ENCODE measurements around the gene MEAF6. TPM values are rescaled to one million over a fixed set of nuclear protein-coding genes. Genes with fewer than 3 reads are reported as not detected.

Gene MEAF6
- total RNA-seq, 1 donor from 2014 or later, result 77.3 TPM

DNA sequence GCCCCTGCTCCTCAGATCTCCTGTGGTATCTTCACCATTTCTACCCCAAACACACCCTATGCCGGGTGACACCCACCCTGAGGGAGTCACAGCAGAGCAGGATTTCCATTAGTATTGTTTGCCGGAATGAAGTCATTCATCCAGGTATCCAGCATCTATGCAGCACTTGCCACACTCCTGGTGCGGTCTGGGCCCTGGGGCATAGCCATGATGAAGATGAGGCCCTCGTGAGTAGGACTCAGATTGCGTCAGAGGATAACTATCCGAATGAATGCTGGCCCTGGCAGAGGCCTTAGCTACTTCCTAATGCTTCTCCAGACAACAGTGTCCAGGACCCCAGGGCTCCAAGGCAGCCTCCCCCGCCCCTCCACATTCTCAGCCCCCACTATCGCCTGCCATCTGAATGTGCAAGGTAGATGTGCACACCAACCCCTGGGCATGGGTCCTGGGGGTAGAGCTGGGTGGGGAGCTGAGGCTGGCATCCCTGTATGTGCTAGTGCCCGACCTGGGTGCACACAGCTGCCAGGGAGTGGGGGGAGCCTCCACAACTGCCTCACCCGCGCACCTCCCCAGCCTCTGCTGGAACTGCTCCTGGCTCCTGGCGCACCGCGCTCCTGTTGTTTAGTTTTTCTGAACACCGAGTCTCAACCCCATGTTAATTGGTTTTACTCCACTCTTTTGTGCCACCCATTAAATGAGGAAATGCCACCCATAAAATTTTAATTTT lies 65.7 kb downstream of the MEAF6 start:
- no peak for TF ChIP-seq CTCF (conservative IDR thresholded peaks at IDR 0.05)
- Mint-ChIP-seq H3K36me3 (ENCODE audit: low read depth) (no peaks in the 10 kb centered on the region), H3K27ac (ENCODE audit: unreplicated experiment) (no peak overlapping the region), H3K4me3 (no peak overlapping the region), H3K27me3 (ENCODE audit: low read depth) (peaks cover 31% of the 10 kb centered on the region), H3K9me3 (no peaks in the 10 kb centered on the region), H3K4me1 (no peaks in the 10 kb centered on the region)
- no peak for DNase-seq (ENCODE audit: low read depth, low spot score)

- no peak for TF ChIP-seq CTCF (conservative IDR thresholded peaks at IDR 0.05)
- no peak overlapping the region for H3K27ac Mint-ChIP-seq (ENCODE audit: unreplicated experiment)
- no peaks in the 10 kb centered on the region for H3K9me3 Mint-ChIP-seq
- no peak for DNase-seq (ENCODE audit: low read depth, low spot score)
- no peaks in the 10 kb centered on the region for H3K36me3 Mint-ChIP-seq (ENCODE audit: low read depth)
- no peaks in the 10 kb centered on the region for H3K4me1 Mint-ChIP-seq
- no peak overlapping the region for H3K4me3 Mint-ChIP-seq
- peaks cover 38% of the 10 kb centered on the region for H3K27me3 Mint-ChIP-seq (ENCODE audit: low read depth)
These were observed 66.4 kb downstream of the MEAF6 start for GRCh38 chr1:37448185-37448584.

DNA sequence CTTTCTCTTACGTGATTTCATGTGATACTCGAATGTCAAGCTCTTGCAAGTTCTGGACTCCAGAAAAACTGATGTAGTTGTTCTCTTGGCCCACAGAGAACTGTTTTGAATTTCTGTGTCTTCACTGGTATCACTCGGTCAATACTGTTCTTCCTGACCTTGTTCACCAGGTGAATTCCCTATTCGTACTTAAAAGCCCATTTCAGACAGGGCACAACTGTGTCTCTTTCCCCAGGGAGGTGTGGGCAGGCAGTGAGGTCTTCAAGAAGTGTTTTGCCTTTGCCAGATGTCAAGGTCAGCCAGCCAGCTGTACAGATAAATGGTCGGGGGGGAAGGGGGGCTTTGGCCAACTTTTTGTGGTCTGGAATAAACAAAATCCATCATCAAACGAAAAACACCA lies 67.7 kb downstream of the MEAF6 start:
- Mint-ChIP-seq H3K27ac (ENCODE audit: unreplicated experiment) (no peak overlapping the region), H3K4me3 (no peak overlapping the region), H3K27me3 (ENCODE audit: low read depth) (peaks cover 51% of the 10 kb centered on the region), H3K36me3 (ENCODE audit: low read depth) (no peaks in the 10 kb centered on the region), H3K9me3 (no peaks in the 10 kb centered on the region), H3K4me1 (no peaks in the 10 kb centered on the region)
- no peak for TF ChIP-seq CTCF (conservative IDR thresholded peaks at IDR 0.05)
- no peak for DNase-seq (ENCODE audit: low read depth, low spot score)

DNA sequence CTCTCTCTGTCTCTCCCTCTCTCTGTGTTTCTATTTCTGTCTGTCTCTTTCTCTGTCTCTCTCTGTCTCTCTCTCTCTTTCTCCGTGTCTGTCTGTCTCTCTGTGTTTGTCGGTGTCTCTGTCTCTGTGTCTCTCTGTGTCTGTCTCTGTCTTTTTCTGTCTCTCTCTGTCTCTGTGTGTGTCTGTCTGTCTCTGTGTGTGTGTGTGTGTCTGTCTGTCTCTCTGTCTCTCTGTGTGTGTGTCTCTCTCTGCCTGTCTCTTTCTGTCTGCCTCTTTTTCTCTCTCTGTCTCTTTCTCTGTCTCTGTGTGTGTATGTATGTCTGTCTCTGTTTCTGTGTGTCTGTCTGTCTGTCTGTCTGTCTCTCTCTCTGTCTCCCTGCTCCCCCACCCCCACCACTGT lies 71.9 kb downstream of the MEAF6 start:
- no peak overlapping the region for H3K4me3 Mint-ChIP-seq
- no peak overlapping the region for H3K27ac Mint-ChIP-seq (ENCODE audit: unreplicated experiment)
- H3K4me1 Mint-ChIP-seq, result no peaks in the 10 kb centered on the region
- peaks cover 60% of the 10 kb centered on the region for H3K27me3 Mint-ChIP-seq (ENCODE audit: low read depth)
- no peaks in the 10 kb centered on the region for H3K9me3 Mint-ChIP-seq
- no peak for TF ChIP-seq CTCF (conservative IDR thresholded peaks at IDR 0.05)
- no peaks in the 10 kb centered on the region for H3K36me3 Mint-ChIP-seq (ENCODE audit: low read depth)
- no peak for DNase-seq (ENCODE audit: low read depth, low spot score)

Small RNA genes lying within 50 kb of the gene (microRNA-seq; reads per million reads assigned to microRNA genes)
- 12.4 reads per million, percentile 25 among the genes with 10 or more reads in this experiment for gene MIR5581
- not detected for gene MIR6732

Other genes starting within 250 kb of the MEAF6 start
- 3.0 and 3.6 TPM in 2 replicates for gene ZC3H12A, start 40.2 kb downstream of the MEAF6 start, total RNA-seq
- 22.4 and 23.0 TPM in 2 replicates for gene SNIP1, start 39.5 kb upstream of the MEAF6 start, total RNA-seq
- gene DNALI1, start 42.2 kb upstream of the MEAF6 start, total RNA-seq, result 28.6 and 30.6 TPM in 2 replicates
- gene GNL2, start 81.2 kb upstream of the MEAF6 start, total RNA-seq, result 73.1 and 76.6 TPM in 2 replicates
- gene RSPO1, start 120.1 kb upstream of the MEAF6 start, total RNA-seq, result 0.50 and 0.54 TPM in 2 replicates
- 70.3 and 72.1 TPM in 2 replicates for gene CDCA8, start 177.8 kb upstream of the MEAF6 start, total RNA-seq

Measured in neural crest cell (in vitro differentiated cells).